ENCODE measurements around the gene MDK. TPM values are rescaled to one million over a fixed set of nuclear protein-coding genes. Genes with fewer than 3 reads are reported as not detected.

MDK gene
- total and polyA plus RNA-seq, 4 donors, result 2.3 to 41.8 (median 13.5) TPM

DNA sequence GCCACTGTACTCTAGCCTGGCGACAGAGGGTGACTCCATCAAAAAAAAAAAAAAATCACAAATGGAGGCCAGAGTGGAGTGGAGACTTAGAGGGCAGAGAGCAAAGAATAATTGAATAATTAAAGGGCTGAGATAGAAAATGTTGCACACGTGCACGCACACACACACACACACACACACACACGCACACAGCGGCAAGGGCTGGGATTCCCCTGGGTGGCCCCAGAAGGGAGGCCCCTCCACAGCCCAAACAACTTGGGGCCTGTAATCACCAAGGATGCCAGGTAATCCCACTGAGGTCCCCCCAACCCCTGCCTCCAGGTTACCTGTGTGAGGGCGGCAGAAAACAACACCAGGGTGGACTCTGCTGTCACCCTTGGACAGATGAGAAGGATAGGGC is 46.2 kb upstream of the MDK start:
- Histone ChIP-seq H3K4me3 (ENCODE audit: low read depth in 1 of 3, low read length in 3 of 3) (no peak overlapping the region), H3K27me3 (ENCODE audit: control insufficient read depth in 4 of 4, insufficient read depth in 4 of 4, low read length in 3 of 4) (peaks cover 0 to 25% (median 3%) of the 10 kb centered on the region in 4 donors), H3K4me1 (ENCODE audit: control insufficient read depth in 4 of 4, insufficient read depth in 4 of 4, low read length in 3 of 4) (peaks cover 3 to 15% (median 10%) of the 10 kb centered on the region in 4 donors), H3K27ac (ENCODE audit: low read depth in 1 of 2, low read length in 2 of 2) (no peak overlapping the region), H3K9ac (ENCODE audit: low read depth in 1 of 2, low read length in 2 of 2) (no peak overlapping the region), H3K36me3 (ENCODE audit: control insufficient read depth in 4 of 4, insufficient read depth in 3 of 4, low read depth in 1 of 4, low read length in 3 of 4) (no peaks in the 10 kb centered on the region), H3K9me3 (ENCODE audit: control insufficient read depth in 4 of 4, low read length in 3 of 4) (no peaks in the 10 kb centered on the region)
- no peak for TF ChIP-seq ZBTB33 (IDR thresholded peaks at IDR 0.05)
- no peak for TF ChIP-seq NR2F2 (IDR thresholded peaks at IDR 0.05)
- no peak for TF ChIP-seq CTCF (IDR thresholded peaks at IDR 0.05; ENCODE audit: low read depth, low read length, missing input control)
- DNase-seq (ENCODE audit: low spot score), result no peak
- WGBS, result 96% methylated on average over 6 of the region's 6 CpGs

GRCh38 chr11:46335890-46336562 is 45.4 kb upstream of the MDK start:
- no peak overlapping the region for H3K9ac ChIP-seq (ENCODE audit: low read depth in 1 of 2, low read length in 2 of 2)
- H3K36me3 ChIP-seq (ENCODE audit: control insufficient read depth in 4 of 4, insufficient read depth in 3 of 4, low read depth in 1 of 4, low read length in 3 of 4), result no peaks in the 10 kb centered on the region
- WGBS, result 90% methylated on average over 11 of the region's 11 CpGs
- peaks cover 3 to 15% (median 10%) of the 10 kb centered on the region in 4 donors for H3K4me1 ChIP-seq (ENCODE audit: control insufficient read depth in 4 of 4, insufficient read depth in 4 of 4, low read length in 3 of 4)
- DNase-seq (ENCODE audit: low spot score), result no peak
- no peaks in the 10 kb centered on the region for H3K9me3 ChIP-seq (ENCODE audit: control insufficient read depth in 4 of 4, low read length in 3 of 4)
- no peak overlapping the region for H3K27ac ChIP-seq (ENCODE audit: low read depth in 1 of 2, low read length in 2 of 2)
- H3K4me3 ChIP-seq (ENCODE audit: low read depth in 1 of 3, low read length in 3 of 3), result no peak overlapping the region
- TF ChIP-seq JUND (IDR thresholded peaks at IDR 0.05) (no peak), RXRA (IDR thresholded peaks at IDR 0.05) (no peak), HNF4G (IDR thresholded peaks at IDR 0.05) (no peak), CTCF (IDR thresholded peaks at IDR 0.05; ENCODE audit: low read depth, low read length, missing input control) (no peak), MAX (IDR thresholded peaks at IDR 0.05) (no peak), EGR1 (IDR thresholded peaks at IDR 0.05; ENCODE audit: low read depth in 2 of 2) (no peak), HNF4A (conservative IDR thresholded peaks at IDR 0.05) (no peak), NR2F2 (IDR thresholded peaks at IDR 0.05) (no peak), RAD21 (IDR thresholded peaks at IDR 0.05) (no peak), FOXA1 (IDR thresholded peaks at IDR 0.05) (no peak), GABPA (IDR thresholded peaks at IDR 0.05 in 1 of 2, conservative IDR thresholded peaks at IDR 0.05 in 1 of 2) (no peak), TAF1 (conservative IDR thresholded peaks at IDR 0.05) (no peak), FOXA2 (IDR thresholded peaks at IDR 0.05) (no peak)
- TF ChIP-seq, protein P1, sequence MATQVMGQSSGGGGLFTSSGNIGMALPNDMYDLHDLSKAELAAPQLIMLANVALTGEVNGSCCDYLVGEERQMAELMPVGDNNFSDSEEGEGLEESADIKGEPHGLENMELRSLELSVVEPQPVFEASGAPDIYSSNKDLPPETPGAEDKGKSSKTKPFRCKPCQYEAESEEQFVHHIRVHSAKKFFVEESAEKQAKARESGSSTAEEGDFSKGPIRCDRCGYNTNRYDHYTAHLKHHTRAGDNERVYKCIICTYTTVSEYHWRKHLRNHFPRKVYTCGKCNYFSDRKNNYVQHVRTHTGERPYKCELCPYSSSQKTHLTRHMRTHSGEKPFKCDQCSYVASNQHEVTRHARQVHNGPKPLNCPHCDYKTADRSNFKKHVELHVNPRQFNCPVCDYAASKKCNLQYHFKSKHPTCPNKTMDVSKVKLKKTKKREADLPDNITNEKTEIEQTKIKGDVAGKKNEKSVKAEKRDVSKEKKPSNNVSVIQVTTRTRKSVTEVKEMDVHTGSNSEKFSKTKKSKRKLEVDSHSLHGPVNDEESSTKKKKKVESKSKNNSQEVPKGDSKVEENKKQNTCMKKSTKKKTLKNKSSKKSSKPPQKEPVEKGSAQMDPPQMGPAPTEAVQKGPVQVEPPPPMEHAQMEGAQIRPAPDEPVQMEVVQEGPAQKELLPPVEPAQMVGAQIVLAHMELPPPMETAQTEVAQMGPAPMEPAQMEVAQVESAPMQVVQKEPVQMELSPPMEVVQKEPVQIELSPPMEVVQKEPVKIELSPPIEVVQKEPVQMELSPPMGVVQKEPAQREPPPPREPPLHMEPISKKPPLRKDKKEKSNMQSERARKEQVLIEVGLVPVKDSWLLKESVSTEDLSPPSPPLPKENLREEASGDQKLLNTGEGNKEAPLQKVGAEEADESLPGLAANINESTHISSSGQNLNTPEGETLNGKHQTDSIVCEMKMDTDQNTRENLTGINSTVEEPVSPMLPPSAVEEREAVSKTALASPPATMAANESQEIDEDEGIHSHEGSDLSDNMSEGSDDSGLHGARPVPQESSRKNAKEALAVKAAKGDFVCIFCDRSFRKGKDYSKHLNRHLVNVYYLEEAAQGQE (IDR thresholded peaks at IDR 0.05), result no peak
- peaks cover 0 to 23% (median 3%) of the 10 kb centered on the region in 4 donors for H3K27me3 ChIP-seq (ENCODE audit: control insufficient read depth in 4 of 4, insufficient read depth in 4 of 4, low read length in 3 of 4)
